GM12878 (cell line): ENCODE results near the gene HS1BP3. TPM values are rescaled to one million over a fixed set of nuclear protein-coding genes. Genes with fewer than 3 reads are reported as not detected.

Experiments used
- ATAC-seq: fragments of 200-7000 bp; cut with Tn5 transposase; 3 replicates; pipeline ENCODE4 v1.9.1; 2020; ENCODE audit warnings: mild to moderate bottlenecking, moderate library complexity
- BruUV-seq: library from RNA; stranded (reverse); fragments of 400-500 nt; replicated peaks from 2 replicates; lab custom pipeline; 2021; lab: Mats Ljungman, UMichigan
- CTCF ChIA-PET: fragments of 300-600 bp; sonication (Branson Sonifier 250); formaldehyde crosslinking; extraction: SDS; loops from one replicate; lab custom pipeline; 2021; ENCODE audit warnings: inconsistent platforms; lab: Yijun Ruan, JAX
- POLR2A ChIA-PET: fragments of 350-600 bp; formaldehyde crosslinking; extraction: SDS; loops from one replicate; lab custom pipeline; 2021; ENCODE audit warnings: inconsistent platforms; lab: Charles Lee
- RAD21 ChIA-PET: fragments of 300-600 bp; sonication (Branson Sonifier 250); formaldehyde crosslinking; loops from one replicate; lab custom pipeline; 2023; ENCODE audit warnings: antibody characterized with exemption; ENCODE audit not compliant: unreplicated experiment; lab: Charles Lee
- SMC1A ChIA-PET: fragments of 300-600 bp; sonication (Branson Sonifier 250); formaldehyde crosslinking; loops from one replicate; lab custom pipeline; 2023; ENCODE audit not compliant: unreplicated experiment, uncharacterized antibody; lab: Charles Lee
- DNase-seq: peaks from one replicate; pipeline ENCODE4 v3.0.0-alpha.2; 2011; ENCODE audit warnings: low read depth, low spot score
- FAIRE-seq: peaks from 3 replicates; lab custom pipeline; 2011; peaks lifted over from hg19 to GRCh38; lab: Jason Lieb, UNC
- H2AFZ ChIP-seq: 2 replicates; pipeline ENCODE4 v1.6.0; 2011; ENCODE audit warnings: low read depth, low read length, control low read depth; ENCODE audit not compliant: control insufficient read depth
- H3K27ac ChIP-seq: 2 replicates; pipeline ENCODE4 v1.5.1; 2011; ENCODE audit warnings: control low read depth; ENCODE audit not compliant: control insufficient read depth, insufficient read depth
- H3K27me3 ChIP-seq, 2 experiments: replicated peaks in 1 of 2; 2 replicates each; pipeline versions ENCODE4 v1.6.0 to v1.6.1; 2011; ENCODE audit warnings: low read length in 1 of 2; ENCODE audit not compliant: control insufficient read depth in 2 of 2, insufficient read depth in 2 of 2
- H3K36me3 ChIP-seq, 2 experiments: 2 replicates each; pipeline ENCODE4 v1.5.1; 2011; ENCODE audit warnings: low read length in 1 of 2; ENCODE audit not compliant: control insufficient read depth in 2 of 2, insufficient read depth in 2 of 2
- H3K4me1 ChIP-seq: 2 replicates; pipeline ENCODE4 v1.6.1; 2011; ENCODE audit warnings: mild to moderate bottlenecking, low read length, moderate library complexity, mixed read lengths; ENCODE audit not compliant: control insufficient read depth, insufficient read depth
- H3K4me2 ChIP-seq: 2 replicates; pipeline ENCODE4 v1.6.0; 2011; ENCODE audit warnings: control low read depth; ENCODE audit not compliant: control insufficient read depth, insufficient read depth
- H3K4me3 ChIP-seq: fragments of 200-600 bp; sonication (generic); 2 replicates; pipeline ENCODE4 v1.5.1; 2016
- H3K79me2 ChIP-seq: 2 replicates; pipeline ENCODE4 v1.6.0; 2011; ENCODE audit warnings: low read length; ENCODE audit not compliant: control insufficient read depth, insufficient read depth
- H3K9ac ChIP-seq: 2 replicates; pipeline ENCODE4 v1.8.0; 2011; ENCODE audit warnings: low read length, control low read depth, mixed read lengths; ENCODE audit not compliant: control insufficient read depth, insufficient read depth
- H3K9me3 ChIP-seq: replicated peaks from 3 replicates; pipeline ENCODE4 v1.5.1; 2011; ENCODE audit warnings: mild to moderate bottlenecking, low read length; ENCODE audit not compliant: control insufficient read depth, insufficient read depth
- H4K20me1 ChIP-seq: 2 replicates; pipeline ENCODE4 v1.6.0; 2011; ENCODE audit not compliant: control insufficient read depth, insufficient read depth
- EED ChIP-seq: sonication (generic); IDR thresholded peaks from 2 replicates; pipeline ENCODE4 v1.6.1; 2016; ENCODE audit warnings: antibody characterized with exemption, low read depth
- NRF1 ChIP-seq: conservative IDR thresholded peaks from 2 replicates; pipeline ENCODE4 v1.6.1; 2011; ENCODE audit warnings: mild to moderate bottlenecking, low read depth, low read length, improper control_type of control experiment
- PRDM15 ChIP-seq: fragments of 450-650 bp; formaldehyde crosslinking; IDR thresholded peaks from 2 replicates; pipeline ENCODE4 v1.4.0; 2020; ENCODE audit warnings: mild to moderate bottlenecking, moderate library complexity
- RCOR1 ChIP-seq: conservative IDR thresholded peaks from 2 replicates; pipeline ENCODE4 v1.6.1; 2012; ENCODE audit warnings: low read depth, low read length, improper control_type of control experiment
- RELA ChIP-seq: fragments of 450-650 bp; IDR thresholded peaks from 2 replicates; pipeline ENCODE4 v1.8.0; 2014; ENCODE audit warnings: borderline replicate concordance; ENCODE audit not compliant: partially characterized antibody
- RUNX3 ChIP-seq: IDR thresholded peaks from 2 replicates; pipeline ENCODE4 v1.6.1; 2012; ENCODE audit warnings: low read length, inconsistent platforms
- SMAD5 ChIP-seq: IDR thresholded peaks from 2 replicates; pipeline ENCODE4 v1.6.1; 2016; ENCODE audit warnings: antibody characterized with exemption, low read depth
- SMC3 ChIP-seq: IDR thresholded peaks from 2 replicates; pipeline ENCODE4 v1.6.1; 2011; ENCODE audit warnings: low read length, improper control_type of control experiment, borderline replicate concordance
- STAT3 ChIP-seq: IDR thresholded peaks from 2 replicates; pipeline ENCODE4 v1.6.1; 2011; ENCODE audit warnings: low read depth, low read length, improper control_type of control experiment
- ZBTB4 ChIP-seq: fragments of 450-650 bp; formaldehyde crosslinking; IDR thresholded peaks from 2 replicates; pipeline ENCODE4 v1.4.0; 2022; ENCODE audit warnings: mild to moderate bottlenecking, moderate library complexity
- ZNF592 ChIP-seq: fragments of 450-650 bp; IDR thresholded peaks from 2 replicates; pipeline ENCODE4 v1.6.1; 2017; ENCODE audit warnings: mild to moderate bottlenecking, moderate library complexity
- ZNF622 ChIP-seq: fragments of 450-650 bp; IDR thresholded peaks from 2 replicates; pipeline ENCODE4 v1.6.1; 2017; ENCODE audit warnings: mild to moderate bottlenecking, inconsistent platforms
- WGBS: methylation state at CpG from one replicate; pipeline ENCODE4 v1.1.6; 2016; ENCODE audit warnings: low lambda C conversion rate; ENCODE audit not compliant: insufficient replicate concordance, insufficient coverage; ENCODE audit errors: missing lambda C conversion rate; 5-methylcytosine and 5-hydroxymethylcytosine counted together
- in situ Hi-C: fragments of 300-500 bp; cut with MboI; formaldehyde crosslinking; loops from 9 replicates; pipeline ENCODE4 v1.14.3; 2018; ENCODE audit warnings: mixed read lengths
- intact Hi-C: fragments of 100-400 bp; cut with micrococcal nuclease; formaldehyde crosslinking; loops from one replicate; pipeline ENCODE4 v1.14.2; 2022; ENCODE audit not compliant: unreplicated experiment
- polyA plus RNA-seq, 11 experiments: library from polyadenylated mRNA; depleted of rRNA in 4 of 11; unstranded in 6 of 11; stranded (reverse) in 5 of 11; fragments of >200 nt; fragmentation: Nextera tagmentation in 4 of 11; fragmentation: Illumina TruSeq in 1 of 11; extraction: Ambion mirVana in 4 of 11; extraction: Trizol in 1 of 11; gene quantifications; 1 replicate in 1 of 11; 2 replicates in 10 of 11; pipeline versions ENCODE4 v1.2.1 to v1.2.3, GENCODE V29; 2011 to 2016; ENCODE audit warnings: inconsistent platforms in 2 of 11, missing spikeins in 2 of 11, low read depth in 1 of 11
- total RNA-seq, 4 experiments: library from RNA; depleted of rRNA in 3 of 4; stranded (reverse); fragments of >200 nt in 3 of 4; fragmentation: Illumina TruSeq in 1 of 4; extraction: Trizol in 1 of 4; gene quantifications; 2 replicates each; pipeline versions ENCODE4 v1.2.1 to v1.2.3, GENCODE V29; 2013 to 2021

HS1BP3 gene
- total and polyA plus RNA-seq, 10 of the 15 experiments (the other 5 are each of a cell fraction or from before 2014, with no cell fraction given), result 0.47 to 7.2 (median 4.6) TPM

- H3K9ac ChIP-seq, result no peak overlapping the region
- ChIA-PET POLR2A (interaction anchor here (0.8 kb wide), 1 partner anchor 284 kb away, joined by 3 read pairs; no protein-coding TSS in a partner anchor), RAD21 (interaction anchor here (1.2 to 2.6 kb wide), 3 partner anchors 17 to 285 kb away, joined by 4 to 8 read pairs (median 5); no protein-coding TSS in a partner anchor), SMC1A (interaction anchor here (1.6 kb wide), 1 partner anchor 9 kb away, joined by 6 read pairs; no protein-coding TSS in a partner anchor), CTCF (interaction anchor here (0.5 to 7.4 kb wide), 11 partner anchors 17 to 295 kb away, joined by 3 to 82 read pairs (median 4); partner anchors contain the start of gene HS1BP3)
- peaks cover 37% of the 10 kb centered on the region for H3K4me1 ChIP-seq
- H4K20me1 ChIP-seq, result no peaks in the 10 kb centered on the region
- H3K27me3 ChIP-seq, result no peaks in the 10 kb centered on the region; a peak in 1 of 4 replicates
- no peak overlapping the region for H3K4me3 ChIP-seq
- no peak overlapping the region for H3K27ac ChIP-seq
- TF ChIP-seq SMAD5, result no peak
- no peak for TF ChIP-seq SMC3
- no peak for TF ChIP-seq ZNF592
- TF ChIP-seq PRDM15 (CRISPR knock-in tag), result no peak
- TF ChIP-seq STAT3, result no peak
- no peak for TF ChIP-seq EED
- TF ChIP-seq RUNX3, result no peak
- TF ChIP-seq RCOR1, result no peak
- TF ChIP-seq ZBTB4, result no peak
- no peak for TF ChIP-seq NRF1
- TF ChIP-seq ZNF622, result no peak
- TF ChIP-seq RELA, result no peak
- H3K79me2 ChIP-seq, result no peaks in the 10 kb centered on the region
- no peak overlapping the region for H3K4me2 ChIP-seq
- no peak for FAIRE-seq
- H2AFZ ChIP-seq, result no peak overlapping the region
- intact Hi-C loops, result no loop called here
- H3K36me3 ChIP-seq, result no peaks in the 10 kb centered on the region; a peak in 2 of 4 replicates
- no peaks in the 10 kb centered on the region for H3K9me3 ChIP-seq
- BruUV-seq, result no TSS peak
- in situ Hi-C loops, result no loop called here
- DNase-seq, result no peak
- ATAC-seq, result no peak
- 30% methylated on average over 2 of the region's 2 CpGs for WGBS
Observed at GRCh38 chr2:20678780-20679179, 27.9 kb upstream of the HS1BP3 start.
